NCI-H2107 treated with DMSO at 0.1 percent for 48 hours (cell line): ENCODE results near the gene STK11IP.
A peak's percentile ranks its signal among the peaks of the same experiment; 100 is the strongest.

Source experiments
- DNase-seq: peaks from one replicate; lab custom pipeline; 2025; ENCODE audit not compliant: unreplicated experiment; lab: John Stamatoyannopoulos, UW

STK11IP gene

DNA sequence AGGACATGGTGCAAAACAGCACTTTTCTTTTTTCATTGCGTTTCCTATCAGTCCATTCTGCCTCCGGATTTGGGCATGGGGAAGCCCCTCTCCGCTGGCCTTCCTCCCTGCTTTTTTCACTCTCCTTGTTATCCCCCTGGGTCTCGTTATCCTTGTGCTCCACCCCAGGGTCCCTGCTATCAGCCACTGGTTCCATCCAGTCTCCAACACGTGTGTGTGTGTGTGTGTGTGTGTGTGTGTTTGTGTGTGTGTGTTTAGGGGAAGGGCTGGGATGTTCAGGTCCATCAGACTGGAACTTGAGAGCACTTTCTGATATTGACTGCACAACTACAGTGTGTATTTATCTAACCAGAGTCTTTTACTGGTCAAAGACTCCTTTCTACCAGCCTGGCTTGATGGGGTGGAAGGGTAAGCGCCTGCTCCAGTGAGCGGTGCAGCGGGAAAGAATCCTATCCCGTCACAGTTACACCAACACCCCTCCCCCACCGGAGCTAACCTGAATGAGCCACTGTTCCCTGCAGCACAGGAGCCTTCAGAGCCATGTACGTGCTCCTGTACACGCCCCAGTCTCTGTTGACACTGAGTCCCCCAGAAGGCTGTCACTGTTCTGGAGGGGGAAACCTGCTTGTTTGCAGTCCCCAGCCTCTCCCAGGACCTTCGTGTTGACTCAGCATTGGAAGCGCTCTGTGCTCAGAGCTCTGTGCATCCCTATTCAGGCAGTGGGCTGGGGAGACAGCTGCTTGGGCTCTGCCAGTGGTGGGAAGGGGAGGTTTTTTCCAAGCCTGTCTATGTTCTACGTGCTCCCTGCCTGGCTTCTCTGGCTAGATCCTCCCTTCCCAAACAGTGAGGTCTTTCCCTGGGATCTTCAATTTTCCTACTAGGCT, 20.9 kb upstream of the STK11IP start:
- peak; percentile 38 for DNase-seq

DNA sequence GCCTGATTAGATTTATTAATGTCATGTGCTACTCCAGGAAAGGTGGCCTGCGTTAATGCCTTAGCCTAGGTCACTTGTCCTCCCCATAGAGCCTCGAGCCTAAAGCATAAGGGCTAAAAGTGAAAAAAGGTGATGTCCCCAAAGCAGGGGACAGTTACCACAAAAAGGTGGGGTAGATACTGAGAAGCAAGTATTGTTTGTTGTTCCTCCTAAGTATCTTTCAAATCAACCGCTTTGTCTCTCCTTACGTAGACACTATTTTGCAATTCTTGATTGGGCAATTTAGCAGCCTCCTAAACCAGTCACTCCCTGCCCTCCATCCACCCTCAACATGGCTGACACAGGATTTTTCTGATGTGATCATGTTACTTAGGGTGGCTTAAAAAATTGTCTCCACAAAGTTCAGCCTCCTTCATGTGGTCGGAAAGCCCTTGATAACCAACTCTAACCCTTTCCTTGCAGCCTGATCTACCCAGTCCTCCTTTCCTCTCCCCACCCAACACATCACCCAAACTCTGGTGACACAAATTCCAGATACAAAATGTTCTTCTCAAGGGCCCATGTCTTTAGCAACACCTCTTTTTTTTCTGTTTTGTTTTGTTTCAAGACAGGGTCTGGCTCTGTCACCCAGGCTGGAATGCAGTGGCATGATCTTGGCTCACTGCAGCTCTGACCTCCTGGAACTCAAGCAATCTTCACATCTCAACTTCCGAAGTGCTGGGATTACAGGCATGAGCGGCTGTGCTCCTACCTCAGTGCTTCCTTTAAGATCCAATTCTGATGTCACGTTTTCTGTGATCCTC, 18.6 kb upstream of the STK11IP start:
- no peak for DNase-seq

DNA sequence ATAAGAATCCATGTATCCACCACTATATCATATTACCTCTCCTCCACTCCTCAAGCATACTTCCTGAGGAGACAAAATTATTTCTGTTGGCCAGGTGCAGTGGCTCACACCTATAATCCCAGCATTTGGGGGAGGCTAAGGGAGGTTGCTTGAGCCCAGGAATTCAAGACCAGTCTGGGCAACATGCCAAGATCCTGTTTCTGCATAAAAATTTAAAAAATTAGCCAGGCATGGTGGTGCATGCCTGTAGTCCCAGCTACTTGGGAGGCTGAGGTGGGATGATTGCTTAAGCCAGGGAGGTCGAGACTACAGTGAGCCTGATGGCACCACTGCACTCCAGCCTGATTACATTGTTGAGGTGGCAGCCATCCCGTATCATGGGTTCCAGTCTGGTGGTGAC, 16.3 kb upstream of the STK11IP start:
- no peak for DNase-seq

DNA sequence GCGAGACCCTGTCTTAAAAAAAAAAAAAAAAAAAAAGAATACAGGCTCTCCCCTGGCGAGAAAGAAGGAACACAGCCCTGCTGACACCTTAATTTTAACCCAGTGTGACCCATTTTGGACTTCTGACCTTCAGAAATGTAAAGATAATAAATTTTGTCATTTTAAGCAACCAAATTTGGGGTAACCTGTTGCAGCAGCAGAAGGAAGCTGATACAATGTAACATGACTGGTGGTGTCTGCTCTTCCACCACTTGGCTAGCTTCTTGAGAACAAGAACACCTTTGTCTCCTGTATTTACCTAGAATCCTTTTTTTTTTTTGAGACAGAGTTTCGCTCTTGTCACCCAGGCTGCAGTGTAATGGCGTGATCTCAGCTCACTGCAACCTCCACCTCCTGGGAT, 6.6 kb upstream of the STK11IP start:
- no peak for DNase-seq

DNA sequence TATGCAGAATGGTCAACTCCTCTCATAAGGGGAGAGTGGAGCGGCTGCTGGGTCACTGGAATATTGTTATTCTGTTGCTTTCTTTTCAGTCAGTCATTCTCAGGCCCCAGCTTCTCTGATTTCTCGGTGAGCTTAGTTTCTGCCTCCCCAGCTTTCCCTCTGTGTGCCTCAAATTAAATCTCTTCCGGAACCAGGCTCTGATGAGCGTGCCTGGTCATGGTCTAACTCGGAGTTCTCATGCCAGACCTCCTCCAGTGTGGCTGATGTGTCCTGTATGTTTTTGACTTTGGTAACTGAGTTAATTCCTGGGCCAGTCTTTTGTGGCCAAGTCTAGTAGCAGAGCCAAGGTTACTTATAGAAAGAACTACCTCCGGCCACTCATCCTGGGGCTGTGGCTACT, 4.9 kb upstream of the STK11IP start:
- no peak for DNase-seq

DNA sequence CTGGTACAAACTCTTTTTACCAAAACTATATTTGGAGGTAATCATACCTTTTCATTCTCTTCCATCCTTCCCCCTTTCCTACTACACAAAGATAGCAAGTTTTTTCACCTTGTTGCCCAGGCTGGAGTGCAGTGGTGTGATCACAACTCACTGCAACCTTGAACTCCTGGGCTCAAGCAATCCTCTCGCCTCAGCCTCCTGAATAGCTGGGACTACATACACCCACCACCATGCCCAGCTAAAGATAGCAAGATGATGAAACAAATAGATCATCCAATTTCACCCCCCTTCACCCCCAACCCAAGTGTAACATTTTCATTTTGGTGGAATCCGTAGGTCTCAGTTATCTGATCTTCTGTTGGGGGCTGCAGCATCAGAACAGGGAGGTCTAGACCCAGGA, 4.5 kb upstream of the STK11IP start:
- DNase-seq, result no peak

DNA sequence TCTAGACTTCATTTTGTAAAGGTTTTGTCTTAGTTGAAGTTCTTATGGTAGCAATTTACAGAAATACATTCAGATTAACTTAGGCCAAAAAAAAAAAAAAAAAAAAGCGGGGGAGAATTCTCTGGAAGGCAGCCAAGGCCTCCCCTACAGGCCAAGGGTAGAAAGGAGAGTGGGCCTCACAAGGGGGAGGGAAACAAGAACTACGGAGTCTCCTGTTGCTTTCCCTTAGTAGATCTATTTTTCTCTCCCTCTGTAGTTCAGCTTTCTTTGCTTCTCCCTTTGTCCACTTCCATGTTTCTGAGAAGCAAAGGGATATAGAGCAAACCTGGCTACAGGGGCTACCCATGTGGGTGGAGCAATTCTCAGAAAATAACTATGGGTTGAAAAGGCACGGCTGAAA, 2.4 kb upstream of the STK11IP start:
- DNase-seq, result no peak

DNA sequence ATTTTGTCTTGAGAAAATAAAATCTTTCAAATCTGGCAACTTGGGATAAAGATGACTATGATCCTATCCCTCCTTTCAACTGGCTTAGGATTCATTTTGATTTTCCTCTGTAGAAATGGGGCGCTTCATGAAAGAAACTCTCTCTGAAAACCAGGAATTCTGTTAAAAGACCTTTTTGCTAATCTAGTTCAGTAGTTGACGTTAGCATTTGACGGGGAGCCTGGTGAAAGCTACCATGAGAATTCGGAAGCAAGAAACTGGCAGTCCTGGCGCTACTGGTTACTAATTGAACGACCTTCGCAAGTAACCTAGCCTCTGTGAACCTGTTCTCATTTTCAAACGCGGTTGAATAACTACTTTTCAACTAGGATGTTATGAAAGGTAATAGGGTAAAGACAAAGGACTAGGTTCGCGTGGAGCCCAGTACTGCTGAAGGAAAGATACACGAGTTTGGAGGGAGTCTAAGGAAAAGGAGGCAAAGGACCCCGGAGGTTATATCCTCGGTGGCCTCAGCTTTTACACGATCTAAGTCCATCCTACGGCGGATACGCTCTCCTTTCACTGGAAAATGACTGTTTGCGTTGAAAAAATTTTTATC, 604 bp upstream of the STK11IP start:
- DNase-seq, result no peak

DNA sequence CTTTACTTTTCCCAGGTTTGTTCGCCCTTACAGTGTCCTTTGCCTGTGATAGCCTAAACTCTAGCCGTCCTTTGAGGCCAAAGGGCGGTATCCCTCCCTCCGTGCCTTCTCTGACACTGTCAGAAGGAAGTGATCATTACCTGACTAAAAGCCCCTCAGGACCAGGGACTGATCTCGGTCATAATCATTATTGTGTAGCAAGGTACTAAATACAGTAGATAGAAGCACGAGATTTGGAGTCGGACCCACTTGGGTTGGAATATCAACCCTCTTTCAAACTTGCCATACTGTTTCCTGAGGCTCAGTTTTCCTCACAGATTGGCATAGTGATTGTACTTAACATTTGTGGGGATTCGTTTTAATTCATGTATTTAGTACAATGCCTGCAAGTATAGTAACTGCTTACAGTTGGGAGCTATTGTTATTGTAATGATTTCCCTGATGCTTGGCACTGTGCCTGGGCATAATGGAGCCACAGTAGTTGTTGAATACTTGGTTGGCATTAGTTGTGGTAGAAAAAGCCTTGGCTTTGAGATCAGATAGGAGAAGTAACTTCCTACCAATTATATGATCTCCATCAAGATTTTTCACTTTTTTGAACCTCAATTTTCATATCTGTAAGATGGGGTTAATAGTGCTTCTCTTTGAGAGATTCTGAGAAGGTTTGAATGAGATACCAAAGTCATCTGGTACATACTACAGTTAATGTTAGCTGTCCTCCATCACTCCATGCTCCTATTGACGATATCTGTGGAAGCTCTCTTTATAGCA, 836 bp downstream of the STK11IP start:
- DNase-seq, result no peak

DNA sequence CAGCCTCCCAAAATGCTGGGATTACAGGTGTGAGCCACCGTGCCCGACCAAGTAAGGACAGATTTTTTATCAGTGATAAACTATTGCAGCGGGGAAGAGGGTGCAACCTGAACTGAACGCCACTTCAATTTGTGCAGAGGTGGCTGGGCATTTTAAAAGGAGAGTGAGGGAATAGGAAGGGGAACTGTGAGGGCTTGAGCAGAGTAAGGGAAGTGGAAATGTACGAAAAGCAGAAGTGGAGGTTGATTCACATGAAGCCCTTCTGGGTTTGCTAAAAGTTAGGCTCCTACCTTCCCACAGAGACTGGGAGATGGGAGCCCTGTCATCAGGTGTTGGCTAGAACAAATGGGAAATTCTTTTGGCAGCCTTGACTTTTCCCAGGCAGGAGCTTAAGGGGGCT, 6.1 kb downstream of the STK11IP start:
- no peak for DNase-seq

DNA sequence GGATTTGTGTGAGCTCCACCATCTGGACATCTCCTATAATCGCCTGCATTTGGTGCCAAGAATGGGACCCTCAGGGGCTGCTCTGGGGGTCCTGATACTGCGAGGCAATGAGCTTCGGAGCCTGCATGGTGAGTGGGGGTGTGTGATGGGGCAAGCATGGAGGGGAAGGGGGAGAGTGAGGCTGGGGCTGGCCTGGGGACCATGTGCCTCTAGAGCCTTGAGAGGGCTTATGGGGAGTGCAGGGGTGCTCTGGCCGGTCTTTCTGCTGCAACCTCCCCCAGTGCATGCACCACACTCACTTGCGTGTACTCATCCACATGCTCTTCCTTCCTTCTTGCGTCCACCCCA, 7.9 kb downstream of the STK11IP start:
- no peak for DNase-seq

DNA sequence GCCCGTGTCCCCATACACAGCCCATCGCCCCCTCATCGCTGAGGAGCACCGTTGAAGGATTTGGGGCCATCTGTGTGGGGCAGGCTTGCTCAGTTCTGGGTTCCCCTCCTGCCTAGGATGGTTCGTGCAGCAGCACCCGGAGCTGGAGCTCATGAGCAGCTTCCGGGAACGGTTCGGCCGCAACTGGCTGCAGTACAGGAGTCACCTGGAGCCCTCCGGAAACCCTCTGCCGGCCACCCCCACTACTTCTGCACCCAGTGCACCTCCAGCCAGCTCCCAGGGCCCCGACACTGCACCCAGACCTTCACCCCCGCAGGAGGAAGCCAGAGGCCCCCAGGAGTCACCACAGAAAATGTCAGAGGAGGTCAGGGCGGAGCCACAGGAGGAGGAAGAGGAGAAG, 10.3 kb downstream of the STK11IP start:
- DNase-seq, result no peak

DNA sequence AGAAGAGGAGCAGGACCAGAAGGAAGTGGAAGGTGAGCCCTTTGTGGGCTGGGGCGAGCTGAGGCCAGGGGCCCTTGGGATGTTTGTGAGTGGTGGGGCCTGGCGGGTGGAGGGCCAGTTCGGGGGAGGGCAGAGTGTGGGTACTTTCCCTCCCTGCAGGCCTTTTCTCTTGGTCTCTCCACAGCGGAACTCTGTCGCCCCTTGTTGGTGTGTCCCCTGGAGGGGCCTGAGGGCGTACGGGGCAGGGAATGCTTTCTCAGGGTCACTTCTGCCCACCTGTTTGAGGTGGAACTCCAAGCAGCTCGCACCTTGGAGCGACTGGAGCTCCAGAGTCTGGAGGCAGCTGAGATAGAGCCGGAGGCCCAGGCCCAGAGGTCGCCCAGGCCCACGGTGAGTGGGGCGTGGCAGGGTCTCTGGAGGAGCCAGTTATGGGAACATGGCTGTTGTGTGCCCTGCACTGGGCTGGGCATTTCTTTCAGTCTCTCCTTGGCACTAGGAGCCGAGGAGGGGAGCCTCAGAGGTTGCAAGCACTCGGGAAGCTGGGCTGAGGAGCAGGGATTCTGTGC, 10.8 kb downstream of the STK11IP start:
- no peak for DNase-seq

DNA sequence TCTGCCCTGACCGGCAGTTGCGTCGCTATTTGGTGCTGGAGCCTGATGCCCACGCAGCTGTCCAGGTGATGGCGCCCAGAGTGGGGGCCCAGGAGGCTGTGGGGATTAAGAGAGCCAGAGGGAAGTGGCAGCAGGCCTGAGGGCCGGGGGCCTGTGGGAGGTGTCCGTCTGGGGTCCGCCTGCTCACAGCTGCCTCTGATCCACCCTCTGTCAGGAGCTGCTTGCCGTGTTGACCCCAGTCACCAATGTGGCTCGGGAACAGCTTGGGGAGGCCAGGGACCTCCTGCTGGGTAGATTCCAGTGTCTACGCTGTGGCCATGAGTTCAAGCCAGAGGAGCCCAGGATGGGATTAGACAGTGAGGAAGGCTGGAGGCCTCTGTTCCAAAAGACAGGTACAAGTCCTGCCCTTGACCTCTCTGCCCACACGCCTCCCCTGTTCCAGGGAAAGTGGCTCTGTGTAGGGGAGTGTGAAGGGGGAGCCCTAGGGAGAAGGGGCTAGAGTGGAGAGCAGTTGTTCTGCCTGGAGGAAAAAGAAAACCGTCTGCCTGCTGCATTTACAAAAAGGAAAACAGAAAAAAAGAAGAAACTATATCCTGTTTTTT, 11.6 kb downstream of the STK11IP start:
- DNase-seq, result no peak

DNA sequence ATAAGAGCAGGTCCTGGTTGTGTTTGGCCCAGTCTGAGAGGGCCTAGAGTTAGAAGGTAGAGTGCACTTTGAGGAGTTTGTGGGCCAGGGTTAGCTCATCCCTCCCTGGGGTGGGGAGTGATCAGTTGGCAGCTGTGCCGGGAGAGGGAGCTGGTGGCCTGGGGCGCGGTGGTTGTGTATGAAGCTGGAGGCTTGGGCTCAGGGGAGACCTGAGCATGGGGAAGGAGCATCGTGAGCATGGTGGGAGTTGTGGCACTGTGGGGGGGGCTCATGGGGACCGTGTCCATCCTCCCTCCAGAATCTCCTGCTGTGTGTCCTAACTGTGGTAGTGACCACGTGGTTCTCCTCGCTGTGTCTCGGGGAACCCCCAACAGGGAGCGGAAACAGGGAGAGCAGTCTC, 13.6 kb downstream of the STK11IP start:
- DNase-seq, result no peak

DNA sequence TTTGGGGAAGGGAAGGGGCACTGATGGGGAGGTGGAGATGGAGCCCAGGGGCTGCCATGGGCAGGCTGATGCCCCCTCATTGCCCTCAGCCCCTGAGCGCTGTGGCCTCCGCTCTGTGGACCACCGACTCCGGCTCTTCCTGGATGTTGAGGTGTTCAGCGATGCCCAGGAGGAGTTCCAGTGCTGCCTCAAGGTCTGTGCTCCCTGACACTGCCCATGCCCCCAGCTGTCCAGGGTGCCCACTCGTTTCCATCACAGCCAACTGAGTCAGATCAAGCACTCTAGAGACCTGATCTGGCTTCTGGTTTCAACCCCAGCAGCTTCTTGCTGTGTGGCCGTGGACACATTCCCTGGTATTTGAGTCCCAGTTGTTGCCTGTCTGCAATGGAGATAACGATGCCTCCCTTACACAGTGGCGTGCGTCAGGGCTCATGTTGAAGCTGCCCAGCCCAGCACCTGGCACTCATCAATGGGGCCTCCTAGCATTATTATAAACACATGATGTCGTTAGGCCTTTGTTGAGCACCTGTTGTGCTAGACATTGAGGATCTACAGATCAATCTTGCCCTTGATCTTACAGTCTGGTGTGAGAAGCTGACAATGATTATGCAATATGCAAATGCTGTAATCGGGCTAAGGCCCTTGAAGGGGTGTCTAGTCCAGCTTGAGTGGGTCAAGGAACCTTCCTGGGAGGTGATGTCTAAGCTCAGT, 14.4 kb downstream of the STK11IP start:
- DNase-seq, result peak; percentile 27

DNA sequence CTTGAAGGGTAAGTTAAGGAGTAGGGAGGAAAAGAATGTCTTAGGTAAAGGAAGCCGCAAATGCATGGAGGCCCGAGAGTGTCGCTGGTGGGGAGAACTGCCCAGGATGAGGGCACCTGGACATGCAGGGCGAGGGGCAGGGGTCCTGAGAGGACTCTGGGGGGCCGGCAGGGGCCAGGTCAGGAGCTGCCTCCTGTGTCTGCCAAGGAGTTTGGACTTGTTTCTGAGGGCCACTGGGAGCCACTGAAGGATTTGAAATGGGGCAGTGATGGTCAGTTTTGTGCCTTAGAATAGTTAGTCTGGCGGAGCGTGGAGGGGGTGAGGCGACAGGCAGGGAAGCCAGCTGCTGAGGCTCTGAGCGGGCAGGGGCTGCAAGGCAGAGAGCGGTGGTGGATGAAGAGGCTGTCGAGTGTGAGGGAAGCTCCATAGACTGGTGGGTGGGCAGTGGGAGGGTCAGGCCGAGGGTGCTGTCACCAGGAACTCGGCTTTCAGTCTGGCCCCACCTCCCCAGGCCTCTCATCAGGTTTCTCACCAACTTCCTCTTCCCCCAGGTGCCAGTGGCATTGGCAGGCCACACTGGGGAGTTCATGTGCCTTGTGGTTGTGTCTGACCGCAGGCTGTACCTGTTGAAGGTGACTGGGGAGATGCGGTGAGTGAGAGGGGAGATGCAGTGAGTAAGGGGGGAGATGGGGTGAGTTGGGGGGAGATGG, 15.1 kb downstream of the STK11IP start:
- DNase-seq, result peak; percentile 30

DNA sequence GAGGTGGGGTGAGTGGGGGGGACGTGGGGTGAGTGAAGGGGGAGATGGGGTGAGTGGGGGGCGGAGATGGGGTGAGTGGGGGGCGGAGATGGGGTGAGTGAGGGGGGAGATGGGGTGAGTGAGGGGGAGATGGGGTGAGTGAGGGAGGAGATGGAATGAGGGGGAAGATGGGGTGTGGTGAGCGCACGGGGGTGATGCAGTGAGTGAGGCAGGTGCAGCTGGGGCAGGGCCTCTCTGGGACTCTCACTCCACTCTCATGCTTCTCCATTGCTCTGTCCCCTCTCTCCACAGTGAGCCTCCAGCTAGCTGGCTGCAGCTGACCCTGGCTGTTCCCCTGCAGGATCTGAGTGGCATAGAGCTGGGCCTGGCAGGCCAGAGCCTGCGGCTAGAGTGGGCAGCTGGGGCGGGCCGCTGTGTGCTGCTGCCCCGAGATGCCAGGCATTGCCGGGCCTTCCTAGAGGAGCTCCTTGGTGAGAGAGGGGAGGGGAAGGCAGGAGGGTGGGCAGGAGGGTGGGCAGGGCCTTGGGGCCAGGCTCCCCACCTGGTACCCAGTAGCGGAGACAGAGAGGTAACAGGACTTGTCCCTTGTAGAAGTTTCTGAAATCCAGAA, 15.9 kb downstream of the STK11IP start:
- no peak for DNase-seq
